AG10803 (cell line): ENCODE results near the gene EHHADH.

Experiments used
- DNase-seq: peaks from one replicate; pipeline ENCODE4 v3.0.0; 2010; ENCODE audit warnings: low read depth
- H3K4me3 ChIP-seq: 2 replicates; pipeline ENCODE4 v1.5.1; 2011; ENCODE audit warnings: mild to moderate bottlenecking, low read length, control low read depth
- TF ChIP-seq, protein P1 (sequence below): conservative IDR thresholded peaks from 2 replicates; pipeline ENCODE4 v1.5.1; 2011; ENCODE audit warnings: mild to moderate bottlenecking, low read length, control low read depth, inconsistent platforms

Gene EHHADH

DNA sequence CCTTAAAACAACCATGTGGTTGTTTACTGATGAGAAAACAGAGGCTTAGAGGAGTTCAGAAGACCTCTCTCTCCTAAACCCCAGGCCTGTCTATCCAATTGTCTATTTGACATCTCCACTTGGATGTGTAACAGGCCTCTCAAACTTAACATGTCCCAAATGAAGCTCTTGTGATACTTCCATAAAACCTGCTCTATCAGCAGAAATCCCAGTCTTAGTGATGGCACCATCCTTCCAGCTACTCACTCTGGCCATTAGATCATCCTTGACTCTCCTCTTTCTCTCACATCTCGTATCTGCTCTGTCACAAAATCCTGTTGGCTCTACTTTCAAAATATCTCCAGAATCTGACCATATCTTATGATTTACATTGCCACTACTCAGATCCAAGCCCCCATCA lies 28.8 kb downstream of the EHHADH start:
- DNase-seq = no peak
- no peak overlapping the region for H3K4me3 ChIP-seq
- TF ChIP-seq, protein P1, sequence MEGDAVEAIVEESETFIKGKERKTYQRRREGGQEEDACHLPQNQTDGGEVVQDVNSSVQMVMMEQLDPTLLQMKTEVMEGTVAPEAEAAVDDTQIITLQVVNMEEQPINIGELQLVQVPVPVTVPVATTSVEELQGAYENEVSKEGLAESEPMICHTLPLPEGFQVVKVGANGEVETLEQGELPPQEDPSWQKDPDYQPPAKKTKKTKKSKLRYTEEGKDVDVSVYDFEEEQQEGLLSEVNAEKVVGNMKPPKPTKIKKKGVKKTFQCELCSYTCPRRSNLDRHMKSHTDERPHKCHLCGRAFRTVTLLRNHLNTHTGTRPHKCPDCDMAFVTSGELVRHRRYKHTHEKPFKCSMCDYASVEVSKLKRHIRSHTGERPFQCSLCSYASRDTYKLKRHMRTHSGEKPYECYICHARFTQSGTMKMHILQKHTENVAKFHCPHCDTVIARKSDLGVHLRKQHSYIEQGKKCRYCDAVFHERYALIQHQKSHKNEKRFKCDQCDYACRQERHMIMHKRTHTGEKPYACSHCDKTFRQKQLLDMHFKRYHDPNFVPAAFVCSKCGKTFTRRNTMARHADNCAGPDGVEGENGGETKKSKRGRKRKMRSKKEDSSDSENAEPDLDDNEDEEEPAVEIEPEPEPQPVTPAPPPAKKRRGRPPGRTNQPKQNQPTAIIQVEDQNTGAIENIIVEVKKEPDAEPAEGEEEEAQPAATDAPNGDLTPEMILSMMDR = no peak

GRCh38 chr3:185221203-185221602 lies 32.6 kb downstream of the EHHADH start:
- DNase-seq = no peak

DNA sequence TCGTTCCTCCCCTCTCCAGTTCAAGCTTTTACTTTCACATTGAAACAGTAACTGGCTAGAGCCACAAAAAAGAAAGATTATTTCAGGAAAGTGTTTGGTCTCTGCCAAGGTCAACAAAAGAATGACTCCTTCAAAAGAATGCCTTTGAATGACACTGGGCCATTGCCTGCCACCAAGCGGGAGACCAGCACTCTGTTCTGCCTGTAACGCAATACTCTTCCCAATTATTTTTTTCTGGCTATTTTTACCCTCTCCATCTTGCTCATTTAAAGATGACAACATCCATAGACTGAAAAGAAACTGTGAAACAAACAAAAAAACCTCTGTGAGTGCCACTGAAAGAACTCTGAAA lies 37.3 kb downstream of the EHHADH start:
- TF ChIP-seq, protein P1 = no peak
- no peak for DNase-seq
- no peak overlapping the region for H3K4me3 ChIP-seq

More at GRCh38 chr3:185221203-185221602, 32.6 kb downstream of the EHHADH start:
- TF ChIP-seq, protein P1 = no peak
- H3K4me3 ChIP-seq = no peak overlapping the region

DNA sequence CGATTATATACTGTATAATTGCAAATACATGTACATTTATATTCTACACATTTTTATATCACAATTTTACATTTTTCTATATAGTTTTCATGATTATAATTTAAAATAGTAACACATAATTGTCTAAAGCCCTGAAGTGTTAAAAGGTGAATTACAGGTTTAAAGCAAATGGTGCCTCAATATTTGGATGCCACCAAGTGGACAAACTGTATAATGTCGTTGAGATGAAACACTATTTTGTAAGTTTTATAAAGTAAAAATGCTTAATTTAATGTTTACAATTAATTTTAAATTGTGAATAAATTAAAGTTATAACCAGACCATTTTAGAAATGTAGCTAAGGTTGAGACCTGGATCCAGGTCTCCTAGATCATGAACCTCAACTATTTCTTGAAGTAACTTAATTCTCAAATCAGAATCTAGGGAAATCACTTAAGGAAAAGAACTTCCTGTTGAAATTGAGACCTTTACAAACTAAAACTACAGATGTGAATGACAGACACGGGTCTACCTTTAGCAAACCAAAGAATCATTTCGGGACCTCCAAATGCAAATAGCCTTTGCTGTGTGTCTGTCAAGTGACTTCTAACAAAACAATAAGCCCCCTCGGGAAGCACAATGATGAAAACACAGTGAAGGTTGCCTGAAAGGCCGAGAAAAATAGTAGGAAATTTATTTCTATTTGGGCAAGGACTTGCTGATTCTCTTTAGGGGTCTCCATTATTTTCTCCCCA lies 37.8 kb downstream of the EHHADH start:
- peak; percentile 16 for DNase-seq
- no peak overlapping the region for H3K4me3 ChIP-seq
- TF ChIP-seq, protein P1 = peak; percentile 63

GRCh38 chr3:185212559-185212958 lies 41.3 kb downstream of the EHHADH start:
- no peak overlapping the region for H3K4me3 ChIP-seq
- TF ChIP-seq, protein P1 = no peak
- no peak for DNase-seq

- TF ChIP-seq, protein P1 = no peak
- no peak overlapping the region for H3K4me3 ChIP-seq
- DNase-seq = no peak
These were observed 41.8 kb downstream of the EHHADH start for GRCh38 chr3:185212086-185212485.

GRCh38 chr3:185210621-185211142 lies 43.2 kb downstream of the EHHADH start:
- no peak for DNase-seq
- TF ChIP-seq, protein P1 = no peak
- no peak overlapping the region for H3K4me3 ChIP-seq
